BLaER1 treated with 17β-estradiol and CSF1 and Interleukin-3, amounts not matched to agents 10 nM and 100 nM (cell line): ENCODE results near the gene TTC16.
A peak's percentile ranks its signal among the peaks of the same experiment; 100 is the strongest.

Experiments used
- H3K27ac ChIP-seq, 11 experiments: shearing (Covaris generic); formaldehyde crosslinking; 2 replicates each; pipeline ENCODE4 v1.8.1; 2022
- H3K27me3 ChIP-seq, 11 experiments: shearing (Covaris generic); formaldehyde crosslinking; 2 replicates each; pipeline ENCODE4 v1.8.1; 2022
- H3K36me3 ChIP-seq, 11 experiments: shearing (Covaris generic); formaldehyde crosslinking; 2 replicates each; pipeline ENCODE4 v1.8.1; 2022
- H3K4me1 ChIP-seq, 10 experiments: shearing (Covaris generic); formaldehyde crosslinking; 2 replicates each; pipeline ENCODE4 v1.8.1; 2022
- H3K4me2 ChIP-seq, 11 experiments: shearing (Covaris generic); formaldehyde crosslinking; 2 replicates each; pipeline ENCODE4 v1.8.1; 2022
- H3K4me3 ChIP-seq, 10 experiments: shearing (Covaris generic); formaldehyde crosslinking; 2 replicates each; pipeline ENCODE4 v1.8.1; 2022
- H3K9ac ChIP-seq, 11 experiments: shearing (Covaris generic); formaldehyde crosslinking; 2 replicates each; pipeline ENCODE4 v1.8.1; 2022
- H3K9me3 ChIP-seq, 11 experiments: shearing (Covaris generic); formaldehyde crosslinking; replicated peaks in 1 of 11; 2 replicates each; pipeline ENCODE4 v1.8.1; 2022
- H4K20me1 ChIP-seq, 11 experiments: shearing (Covaris generic); formaldehyde crosslinking; 2 replicates each; pipeline ENCODE4 v1.8.1; 2022
- Cebpa-rat ChIP-seq, 11 experiments: shearing (Covaris generic); IDR thresholded peaks; 2 replicates each; pipeline ENCODE4 v1.8.1; 2022

The TTC16 gene

DNA sequence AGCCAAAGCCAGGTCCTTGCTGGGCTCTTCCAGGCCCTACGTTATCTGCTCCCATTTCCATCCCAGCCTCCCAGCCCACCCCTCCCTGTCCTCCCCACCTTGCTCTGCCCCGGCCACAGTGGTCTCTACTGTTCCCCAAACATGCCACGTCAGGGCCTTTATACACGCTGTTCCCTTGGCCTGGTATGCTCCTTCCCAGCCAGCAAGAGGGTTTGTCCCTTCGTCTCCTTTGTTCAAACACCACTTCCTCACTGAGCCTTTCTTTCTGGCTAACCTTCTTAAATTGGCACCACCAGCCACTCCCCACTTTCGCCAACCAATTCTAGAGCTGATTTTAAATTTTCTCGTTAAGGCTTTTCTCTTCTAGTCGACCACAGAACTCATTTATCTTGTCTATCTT lies 52.8 kb downstream of the TTC16 start:
- no peak overlapping the region for H3K4me3 ChIP-seq
- H3K9me3 ChIP-seq: no peaks in the 10 kb centered on the region
- no peak for TF ChIP-seq Cebpa-rat (IDR thresholded peaks at IDR 0.05)
- H3K9ac ChIP-seq: peak overlapping the region in 9 of 11 experiments; percentile 43 to 73 (median 60); a peak in 13 of 22 replicates
- H3K4me2 ChIP-seq: peak overlapping the region; percentile 78 to 97 (median 95)
- H3K27me3 ChIP-seq: no peaks in the 10 kb centered on the region
- peak overlapping the region in 10 of 11 experiments; percentile 8 to 79 (median 60); a peak in 17 of 22 replicates for H3K27ac ChIP-seq
- peaks cover 0 to 87% (median 22%) of the 10 kb centered on the region in 11 experiments; a peak in 13 of 22 replicates for H4K20me1 ChIP-seq
- H3K4me1 ChIP-seq: peaks cover 65 to 84% (median 78%) of the 10 kb centered on the region in 10 experiments
- peaks cover 21 to 74% (median 48%) of the 10 kb centered on the region in 11 experiments for H3K36me3 ChIP-seq

GRCh38 chr9:127769101-127769500 lies 53.2 kb downstream of the TTC16 start:
- TF ChIP-seq Cebpa-rat (IDR thresholded peaks at IDR 0.05): no peak
- H3K27me3 ChIP-seq: no peaks in the 10 kb centered on the region
- H3K36me3 ChIP-seq: peaks cover 21 to 74% (median 52%) of the 10 kb centered on the region in 11 experiments
- H3K9ac ChIP-seq: peak overlapping the region in 7 of 11 experiments; percentile 43 to 70 (median 60); a peak in 8 of 22 replicates
- H4K20me1 ChIP-seq: peaks cover 0 to 87% (median 18%) of the 10 kb centered on the region in 11 experiments; a peak in 13 of 22 replicates
- peak overlapping the region in 10 of 11 experiments; percentile 20 to 79 (median 62); a peak in 15 of 22 replicates for H3K27ac ChIP-seq
- H3K4me1 ChIP-seq: peaks cover 64 to 84% (median 78%) of the 10 kb centered on the region in 10 experiments
- H3K4me3 ChIP-seq: no peak overlapping the region; a peak in 1 of 20 replicates
- H3K4me2 ChIP-seq: peak overlapping the region; percentile 78 to 97 (median 95)
- no peaks in the 10 kb centered on the region for H3K9me3 ChIP-seq

DNA sequence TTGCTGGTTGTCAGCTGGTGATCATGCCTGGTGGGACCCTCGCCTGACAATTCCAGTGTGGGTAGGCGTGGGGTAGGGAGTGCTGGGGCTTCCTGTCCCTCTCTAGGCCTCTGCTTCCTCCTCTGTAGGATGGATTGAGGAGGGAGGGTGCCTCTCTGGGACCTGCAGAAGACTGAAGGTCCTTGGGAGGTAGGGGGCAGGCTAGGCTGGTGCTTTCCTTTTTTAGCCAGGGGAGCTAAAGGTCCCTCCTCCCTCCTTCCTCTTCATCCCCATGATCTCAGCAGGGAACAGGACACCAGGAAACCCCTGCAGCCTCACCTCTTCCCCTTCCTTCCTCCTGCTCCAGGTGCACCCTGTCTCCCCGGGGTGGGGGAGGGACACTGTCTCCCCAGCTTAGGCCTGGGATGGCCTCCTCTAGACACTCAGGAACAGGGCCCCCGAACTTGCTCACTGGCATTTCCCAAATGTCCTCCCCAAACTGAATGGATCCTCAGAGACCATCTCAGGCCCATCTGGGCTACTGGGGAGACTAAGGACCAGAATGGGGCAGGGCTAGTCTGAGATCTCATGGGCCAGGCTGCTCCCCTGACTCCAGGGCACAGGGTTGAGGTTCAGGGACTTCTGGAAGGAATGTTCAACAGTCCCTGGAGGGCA lies 54.2 kb downstream of the TTC16 start:
- TF ChIP-seq Cebpa-rat (IDR thresholded peaks at IDR 0.05): no peak
- H3K4me1 ChIP-seq: peaks cover 63 to 87% (median 81%) of the 10 kb centered on the region in 10 experiments
- peak overlapping the region; percentile 28 to 79 (median 59); a peak in 20 of 22 replicates for H3K27ac ChIP-seq
- peak overlapping the region; percentile 78 to 97 (median 95) for H3K4me2 ChIP-seq
- H3K9ac ChIP-seq: peak overlapping the region; percentile 38 to 74 (median 69)
- H3K9me3 ChIP-seq: no peaks in the 10 kb centered on the region
- H4K20me1 ChIP-seq: peaks cover 0 to 89% (median 18%) of the 10 kb centered on the region in 11 experiments; a peak in 13 of 22 replicates
- peaks cover 19 to 72% (median 56%) of the 10 kb centered on the region in 11 experiments for H3K36me3 ChIP-seq
- H3K27me3 ChIP-seq: no peaks in the 10 kb centered on the region
- peak overlapping the region; percentile 55 to 74 (median 62) for H3K4me3 ChIP-seq

DNA sequence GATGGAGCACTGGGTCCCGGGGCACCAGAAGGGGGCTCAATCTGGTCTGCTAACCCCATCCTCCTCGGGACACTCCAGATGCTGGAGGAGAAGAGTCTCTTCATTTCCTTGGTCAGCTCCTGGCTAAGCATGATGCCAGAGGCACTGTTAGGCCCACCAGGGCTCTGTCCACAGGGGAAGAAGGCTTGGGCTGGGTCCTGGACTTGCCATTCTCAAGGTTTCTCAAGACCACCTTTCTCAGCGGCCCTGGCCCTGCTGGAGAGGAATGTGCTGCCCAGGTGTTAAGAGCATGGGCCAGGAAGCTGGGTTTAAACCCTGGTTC lies 54.7 kb downstream of the TTC16 start:
- peak overlapping the region; percentile 38 to 74 (median 69) for H3K9ac ChIP-seq
- peak overlapping the region; percentile 55 to 74 (median 62) for H3K4me3 ChIP-seq
- TF ChIP-seq Cebpa-rat (IDR thresholded peaks at IDR 0.05): no peak
- no peaks in the 10 kb centered on the region for H3K27me3 ChIP-seq
- H3K4me2 ChIP-seq: peak overlapping the region; percentile 78 to 97 (median 95)
- peaks cover 14 to 67% (median 51%) of the 10 kb centered on the region in 11 experiments for H3K36me3 ChIP-seq
- H3K27ac ChIP-seq: peak overlapping the region; percentile 5 to 79 (median 59); a peak in 19 of 22 replicates
- H3K9me3 ChIP-seq: no peaks in the 10 kb centered on the region
- H3K4me1 ChIP-seq: peaks cover 67 to 92% (median 86%) of the 10 kb centered on the region in 10 experiments
- peaks cover 0 to 84% (median 18%) of the 10 kb centered on the region in 11 experiments; a peak in 13 of 22 replicates for H4K20me1 ChIP-seq

- H4K20me1 ChIP-seq: peaks cover 0 to 79% (median 18%) of the 10 kb centered on the region in 11 experiments; a peak in 13 of 22 replicates
- no peak for TF ChIP-seq Cebpa-rat (IDR thresholded peaks at IDR 0.05)
- H3K36me3 ChIP-seq: peaks cover 10 to 62% (median 46%) of the 10 kb centered on the region in 11 experiments
- peak overlapping the region; percentile 78 to 97 (median 95) for H3K4me2 ChIP-seq
- H3K4me1 ChIP-seq: peaks cover 72 to 95% (median 90%) of the 10 kb centered on the region in 10 experiments
- no peaks in the 10 kb centered on the region for H3K27me3 ChIP-seq
- peak overlapping the region; percentile 5 to 79 (median 59); a peak in 18 of 22 replicates for H3K27ac ChIP-seq
- peak overlapping the region; percentile 55 to 74 (median 62) for H3K4me3 ChIP-seq
- H3K9me3 ChIP-seq: no peaks in the 10 kb centered on the region
- peak overlapping the region; percentile 38 to 74 (median 69) for H3K9ac ChIP-seq
Measured at GRCh38 chr9:127770905-127771569, 55.2 kb downstream of the TTC16 start.

DNA sequence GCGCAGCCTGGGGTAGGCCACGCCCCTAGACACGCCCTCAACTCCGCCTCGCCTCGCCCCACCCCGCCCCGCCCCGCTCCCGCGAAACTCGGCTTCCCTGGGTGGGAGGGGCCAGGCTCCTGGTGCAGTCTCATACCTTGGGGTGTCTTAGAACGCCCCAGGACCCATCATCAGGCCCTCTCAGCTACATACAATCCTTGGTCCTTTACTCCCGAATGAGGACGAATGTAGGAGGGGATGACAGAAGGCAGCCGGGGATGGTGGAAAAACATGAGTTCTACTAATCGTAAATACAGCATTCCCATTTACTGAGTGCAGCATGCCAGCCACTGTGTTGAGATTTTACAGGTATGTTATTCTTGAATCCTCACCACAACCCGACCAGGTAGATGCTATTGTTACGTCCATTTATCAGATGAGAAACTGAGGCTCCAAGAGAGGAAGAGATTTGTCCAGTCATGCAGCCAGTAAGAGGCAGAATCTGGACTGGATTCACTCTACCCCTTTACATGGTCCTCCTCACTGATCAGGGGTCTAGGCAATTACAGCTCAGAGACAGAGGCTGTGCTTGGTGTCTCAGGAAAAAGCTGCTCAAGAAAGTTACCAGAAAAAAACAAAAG lies 55.8 kb downstream of the TTC16 start:
- Histone ChIP-seq H3K36me3 (peaks cover 4 to 55% (median 40%) of the 10 kb centered on the region in 11 experiments), H3K27ac (peak overlapping the region in 4 of 11 experiments; percentile 17 to 47 (median 26); a peak in 5 of 22 replicates), H3K4me3 (0 out of 20 replicates have a peak overlapping the region, but pooled peaks of 1 of the 10 experiments have one; percentile 18), H3K4me1 (peaks cover 77 to 96% (median 92%) of the 10 kb centered on the region in 10 experiments), H4K20me1 (peaks cover 0 to 74% (median 18%) of the 10 kb centered on the region in 11 experiments; a peak in 13 of 22 replicates), H3K4me2 (peak overlapping the region; percentile 25 to 59 (median 45); a peak in 16 of 22 replicates), H3K9me3 (no peaks in the 10 kb centered on the region), H3K9ac (peak overlapping the region in 2 of 11 experiments; percentile 24 to 31; a peak in 2 of 22 replicates), H3K27me3 (no peaks in the 10 kb centered on the region)
- no peak for TF ChIP-seq Cebpa-rat (IDR thresholded peaks at IDR 0.05)

DNA sequence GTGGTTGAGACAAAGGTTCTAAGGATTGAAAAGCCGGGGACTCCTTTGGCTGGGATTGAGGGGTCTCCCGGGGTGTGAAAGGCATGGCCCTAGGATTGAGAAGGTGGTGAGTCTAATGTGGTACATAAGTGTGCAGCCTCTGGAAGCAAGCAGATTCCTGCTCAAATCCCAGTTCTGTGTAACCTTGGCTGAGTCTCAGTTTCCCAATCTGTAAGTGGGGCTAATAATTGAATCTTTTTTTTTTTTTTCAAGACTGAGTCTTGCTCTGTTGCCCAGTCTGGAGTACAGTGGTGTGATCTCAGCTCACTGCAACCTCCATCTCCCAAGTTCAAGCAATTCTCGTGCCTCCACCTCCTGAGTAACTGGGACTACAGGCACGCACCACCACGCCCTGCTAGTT lies 56.7 kb downstream of the TTC16 start:
- Histone ChIP-seq H3K9me3 (no peaks in the 10 kb centered on the region), H3K27me3 (no peaks in the 10 kb centered on the region), H3K4me1 (peaks cover 75 to 94% (median 89%) of the 10 kb centered on the region in 10 experiments), H3K9ac (0 out of 22 replicates have a peak overlapping the region, but pooled peaks of 1 of the 11 experiments have one; percentile 24), H3K36me3 (peaks cover 0 to 46% (median 30%) of the 10 kb centered on the region in 11 experiments; a peak in 21 of 22 replicates), H4K20me1 (peaks cover 0 to 67% (median 13%) of the 10 kb centered on the region in 11 experiments; a peak in 13 of 22 replicates), H3K4me3 (no peak overlapping the region), H3K4me2 (peak overlapping the region in 2 of 11 experiments; percentile 41 to 45; a peak in 3 of 22 replicates), H3K27ac (peak overlapping the region in 2 of 11 experiments; percentile 22 to 47; a peak in 1 of 22 replicates)
- TF ChIP-seq Cebpa-rat (IDR thresholded peaks at IDR 0.05): no peak

- no peak for TF ChIP-seq Cebpa-rat (IDR thresholded peaks at IDR 0.05)
- Histone ChIP-seq H3K4me3 (no peak overlapping the region), H4K20me1 (peaks cover 0 to 60% (median 13%) of the 10 kb centered on the region in 11 experiments; a peak in 13 of 22 replicates), H3K4me1 (peaks cover 75 to 93% (median 86%) of the 10 kb centered on the region in 10 experiments), H3K27ac (peak overlapping the region in 2 of 11 experiments; percentile 19 to 22; a peak in 4 of 22 replicates), H3K36me3 (peaks cover 0 to 39% (median 29%) of the 10 kb centered on the region in 11 experiments; a peak in 21 of 22 replicates), H3K9ac (peak overlapping the region in 3 of 11 experiments; percentile 2 to 18 (median 5); a peak in 2 of 22 replicates), H3K4me2 (peak overlapping the region in 7 of 11 experiments; percentile 7 to 98 (median 24); a peak in 8 of 22 replicates), H3K27me3 (no peaks in the 10 kb centered on the region), H3K9me3 (no peaks in the 10 kb centered on the region)
Measured at GRCh38 chr9:127773272-127773671, 57.4 kb downstream of the TTC16 start.
